22Rv1 (cell line): ENCODE measurements around the gene FUCA2.

Experiments
- H3K27ac ChIP-seq: fragments of 450-650 bp; 2 replicates; pipeline ENCODE4 v1.5.1; 2017
- ZFX ChIP-seq: fragments of 450-650 bp; IDR thresholded peaks from 2 replicates; pipeline ENCODE4 v1.6.1; 2017; ENCODE audit warnings: antibody characterized with exemption, borderline replicate concordance
- TF ChIP-seq, protein P1 (sequence below): fragments of 450-650 bp; IDR thresholded peaks from 2 replicates; pipeline ENCODE4 v1.5.1; 2017; ENCODE audit warnings: mild to moderate bottlenecking

FUCA2 gene

DNA sequence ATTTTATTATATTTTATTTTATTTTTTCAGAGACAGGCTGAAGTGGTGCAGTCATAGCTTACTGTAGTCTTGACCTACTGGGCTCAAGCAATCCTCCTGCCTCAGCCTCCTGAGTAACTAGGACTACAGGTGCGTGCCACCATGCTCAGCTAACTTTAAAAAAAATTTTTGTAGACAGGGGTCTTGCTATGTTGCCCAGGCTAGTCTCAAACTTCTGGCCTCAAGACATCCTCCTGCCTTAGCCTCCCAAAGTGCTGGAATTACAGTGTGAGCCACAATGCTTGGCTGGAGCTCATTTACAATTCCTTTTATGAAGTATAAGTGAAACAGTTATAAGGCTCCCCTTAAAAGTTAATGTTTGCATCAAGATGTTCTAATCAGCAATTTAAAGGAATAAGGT lies 14.5 kb downstream of the FUCA2 start:
- no peak overlapping the region for H3K27ac ChIP-seq
- TF ChIP-seq, protein P1, sequence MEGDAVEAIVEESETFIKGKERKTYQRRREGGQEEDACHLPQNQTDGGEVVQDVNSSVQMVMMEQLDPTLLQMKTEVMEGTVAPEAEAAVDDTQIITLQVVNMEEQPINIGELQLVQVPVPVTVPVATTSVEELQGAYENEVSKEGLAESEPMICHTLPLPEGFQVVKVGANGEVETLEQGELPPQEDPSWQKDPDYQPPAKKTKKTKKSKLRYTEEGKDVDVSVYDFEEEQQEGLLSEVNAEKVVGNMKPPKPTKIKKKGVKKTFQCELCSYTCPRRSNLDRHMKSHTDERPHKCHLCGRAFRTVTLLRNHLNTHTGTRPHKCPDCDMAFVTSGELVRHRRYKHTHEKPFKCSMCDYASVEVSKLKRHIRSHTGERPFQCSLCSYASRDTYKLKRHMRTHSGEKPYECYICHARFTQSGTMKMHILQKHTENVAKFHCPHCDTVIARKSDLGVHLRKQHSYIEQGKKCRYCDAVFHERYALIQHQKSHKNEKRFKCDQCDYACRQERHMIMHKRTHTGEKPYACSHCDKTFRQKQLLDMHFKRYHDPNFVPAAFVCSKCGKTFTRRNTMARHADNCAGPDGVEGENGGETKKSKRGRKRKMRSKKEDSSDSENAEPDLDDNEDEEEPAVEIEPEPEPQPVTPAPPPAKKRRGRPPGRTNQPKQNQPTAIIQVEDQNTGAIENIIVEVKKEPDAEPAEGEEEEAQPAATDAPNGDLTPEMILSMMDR = no peak
- TF ChIP-seq ZFX = no peak

DNA sequence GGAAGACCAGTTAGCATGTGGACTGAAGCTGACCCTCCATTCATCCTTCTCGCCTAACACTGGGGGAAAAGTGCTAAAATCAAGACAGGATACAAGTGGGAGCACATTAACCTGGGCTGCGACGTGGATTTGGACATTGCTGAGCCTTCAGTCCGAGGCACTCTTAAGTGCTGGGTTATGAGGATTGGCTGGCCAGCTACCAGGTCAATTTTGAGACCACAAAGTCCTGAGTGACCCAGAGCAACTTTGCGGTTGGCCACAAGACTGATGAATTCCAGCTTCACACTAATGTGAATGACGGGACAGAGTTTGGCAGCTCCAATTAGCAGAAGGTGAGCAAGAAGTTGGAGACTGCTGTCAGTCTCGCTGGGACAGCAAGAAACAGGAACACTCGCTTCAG lies 20.7 kb downstream of the FUCA2 start:
- no peak overlapping the region for H3K27ac ChIP-seq
- TF ChIP-seq, protein P1 = no peak
- TF ChIP-seq ZFX = no peak

DNA sequence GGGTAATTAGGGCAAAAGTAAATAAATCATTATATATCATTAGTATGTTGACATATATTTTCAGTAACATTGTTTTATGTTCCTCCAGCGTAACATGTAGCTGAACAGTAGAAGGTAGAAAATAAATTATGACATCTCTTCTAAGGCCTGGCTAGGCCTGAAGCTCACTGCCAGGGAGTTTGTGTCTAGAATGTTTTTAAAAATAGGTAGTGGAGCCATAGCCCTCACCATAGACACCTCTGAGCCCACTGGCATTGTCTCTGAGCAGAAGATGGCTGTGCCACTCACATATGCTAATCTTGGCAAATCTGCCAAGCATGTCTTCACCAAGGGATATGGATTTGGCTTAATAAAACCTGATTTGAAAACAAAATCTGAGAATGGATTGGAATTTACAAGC lies 21.3 kb downstream of the FUCA2 start:
- TF ChIP-seq, protein P1 = no peak
- TF ChIP-seq ZFX = no peak
- H3K27ac ChIP-seq = no peak overlapping the region

DNA sequence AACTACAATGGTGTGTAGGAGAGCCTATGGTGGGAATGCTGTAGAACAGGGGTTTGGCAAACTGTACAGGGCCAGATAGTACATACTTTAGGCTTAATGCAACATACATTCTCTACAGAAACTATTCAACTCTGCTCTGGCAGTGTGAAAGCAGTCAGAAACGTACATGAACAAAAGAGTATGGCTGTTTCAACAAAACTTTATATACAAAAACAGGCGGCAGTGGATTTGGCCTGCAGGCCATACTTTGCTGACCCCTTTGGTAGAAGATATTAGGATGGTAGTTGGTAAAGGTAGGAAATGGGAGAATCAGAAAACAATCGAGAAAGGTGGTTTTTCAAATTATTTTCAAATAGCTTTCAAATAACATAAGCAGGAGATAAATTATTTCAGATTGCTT lies 24.8 kb downstream of the FUCA2 start:
- TF ChIP-seq, protein P1 = no peak
- no peak for TF ChIP-seq ZFX
- no peak overlapping the region for H3K27ac ChIP-seq

DNA sequence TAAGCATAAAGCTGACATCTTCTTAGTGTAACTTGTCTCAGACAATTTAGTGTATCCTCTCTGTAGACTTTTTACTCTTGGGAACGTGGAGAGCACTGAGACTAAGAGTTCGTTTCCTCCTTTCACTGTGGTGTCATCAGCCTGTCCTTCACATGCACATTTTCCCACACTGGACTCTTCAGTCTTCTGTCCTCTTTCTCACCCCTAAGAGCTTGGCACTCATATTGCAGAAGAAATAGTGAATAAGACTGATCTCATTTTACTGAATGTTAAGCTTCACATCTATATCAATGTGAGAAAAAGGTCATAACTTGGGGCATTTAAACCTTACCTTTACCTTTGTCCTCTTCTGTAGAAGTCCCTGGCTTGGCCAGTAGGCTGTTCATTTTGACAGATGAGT lies 25.6 kb downstream of the FUCA2 start:
- H3K27ac ChIP-seq = no peak overlapping the region
- no peak for TF ChIP-seq ZFX
- TF ChIP-seq, protein P1 = no peak

DNA sequence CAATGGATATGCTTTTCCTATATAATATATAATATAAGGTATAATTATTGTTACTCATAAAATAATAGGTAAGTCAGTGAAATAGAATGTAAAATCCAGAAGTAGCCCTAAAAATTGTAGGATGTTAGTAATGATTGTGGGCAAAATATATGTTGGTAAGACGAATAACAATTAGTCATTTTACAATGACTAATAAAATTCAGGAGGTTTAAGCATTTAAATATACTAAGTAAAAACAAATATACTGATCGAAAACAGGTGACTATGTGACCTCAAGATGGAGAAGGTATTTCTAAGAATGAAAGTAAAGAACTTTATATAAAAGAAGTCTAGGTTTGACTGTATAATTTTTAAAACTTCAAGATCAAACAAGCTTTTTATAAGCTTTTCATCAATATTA lies 28.9 kb downstream of the FUCA2 start:
- no peak for TF ChIP-seq ZFX
- TF ChIP-seq, protein P1 = no peak
- H3K27ac ChIP-seq = no peak overlapping the region

DNA sequence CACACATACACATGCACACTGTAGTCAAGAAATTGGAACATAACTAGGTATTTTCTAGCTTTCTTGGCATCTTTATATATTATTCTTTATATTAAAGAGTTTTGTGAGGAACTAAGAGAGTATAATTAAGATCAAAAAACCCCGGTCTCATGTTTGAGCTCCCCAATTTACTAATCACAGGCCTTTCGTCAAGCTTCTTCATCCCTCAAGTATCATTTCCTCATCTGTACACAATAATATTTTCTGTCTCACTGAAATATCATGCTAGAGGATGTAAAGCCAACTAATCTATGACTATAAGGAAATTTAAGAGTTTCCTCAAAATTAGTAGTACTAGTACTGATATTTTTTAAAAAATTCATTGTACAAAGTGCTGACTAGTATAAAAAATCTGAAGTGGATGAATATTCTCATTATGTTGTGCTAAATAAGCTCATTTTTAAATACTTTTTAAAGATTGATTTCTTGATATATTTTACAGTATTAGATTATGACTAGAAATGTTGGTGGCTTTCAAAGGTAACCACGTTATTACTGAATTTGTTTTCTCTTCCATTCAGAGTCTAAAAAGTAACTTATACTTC lies 32.9 kb downstream of the FUCA2 start:
- H3K27ac ChIP-seq = no peak overlapping the region
- TF ChIP-seq, protein P1 = no peak
- TF ChIP-seq ZFX = no peak
